Ovary (tissue), 3 donors: ENCODE measurements around the gene LCE3E.

Experiments
- CTCF ChIP-seq, 3 donors: fragments of 450-650 bp in 2 of 3; fragments of 200-600 bp in 1 of 3; IDR thresholded peaks; one replicate each; pipeline versions ENCODE4 v1.5.1 to v1.8.0; 2016 to 2022; ENCODE audit warnings: antibody characterized with exemption in 3 of 3, mild to moderate bottlenecking in 1 of 3
- POLR2A ChIP-seq: fragments of 450-650 bp; IDR thresholded peaks from one replicate; pipeline ENCODE4 v1.6.1; 2017; ENCODE audit warnings: antibody characterized with exemption, mild to moderate bottlenecking, moderate library complexity
- donor health status: DM: no; HTN: no; CAD: no.

- TF ChIP-seq POLR2A, result no peak
- no peak for TF ChIP-seq CTCF (IDR thresholded peaks at IDR 0.05)
These were observed 30.8 kb downstream of the LCE3E start for GRCh38 chr1:152535774-152536173.
